ENCODE measurements around the gene SLC48A1. TPM values are rescaled to one million over a fixed set of nuclear protein-coding genes. Genes with fewer than 3 reads are reported as not detected.
A peak's percentile ranks its signal among the peaks of the same experiment; 100 is the strongest.

The SLC48A1 gene
- polyA plus RNA-seq, 1 donor from 2014 or later = 8.0 TPM

- Histone ChIP-seq H4K20me1 (ENCODE audit: insufficient read depth) (no peaks in the 10 kb centered on the region), H3K4me3 (ENCODE audit: low read length) (peak overlapping the region; percentile 65), H3K79me2 (replicated peaks; ENCODE audit: insufficient read depth, low read length) (no peaks in the 10 kb centered on the region), H3F3A (ENCODE audit: insufficient read depth, low read length, poor library complexity, severe bottlenecking) (no peaks in the 10 kb centered on the region), H3K9ac (ENCODE audit: low read length) (peak overlapping the region; percentile 43), H3K36me3 (ENCODE audit: insufficient read depth, low read length) (no peaks in the 10 kb centered on the region), H3K4me2 (ENCODE audit: low read length) (no peak overlapping the region), H3K9me2 (ENCODE audit: insufficient read depth, low read length) (no peaks in the 10 kb centered on the region), H3K9me3 (ENCODE audit: low read length) (no peaks in the 10 kb centered on the region), H2AFZ (ENCODE audit: low read depth, low read length) (no peak overlapping the region), H3K27ac (ENCODE audit: low read length) (no peak overlapping the region), H3K27me3 (ENCODE audit: insufficient read depth, low read depth, low read length) (peaks cover 7% of the 10 kb centered on the region)
- TF ChIP-seq SMC3 (conservative IDR thresholded peaks at IDR 0.05; ENCODE audit: poor library complexity) (no peak), REST (IDR thresholded peaks at IDR 0.05; ENCODE audit: borderline replicate concordance) (no peak), CTCF (IDR thresholded peaks at IDR 0.05; ENCODE audit: poor library complexity, severe bottlenecking) (no peak), POLR2AphosphoS5 (IDR thresholded peaks at IDR 0.05) (no peak), EP300 (conservative IDR thresholded peaks at IDR 0.05; ENCODE audit: poor library complexity, severe bottlenecking) (no peak)
Measured at GRCh38 chr12:47757840-47758583, 15.0 kb upstream of the SLC48A1 start.

- Histone ChIP-seq H3K9ac (ENCODE audit: low read length) (peak overlapping the region; percentile 43), H3K36me3 (ENCODE audit: insufficient read depth, low read length) (no peaks in the 10 kb centered on the region), H3K27me3 (ENCODE audit: insufficient read depth, low read depth, low read length) (peaks cover 7% of the 10 kb centered on the region), H2AFZ (ENCODE audit: low read depth, low read length) (no peak overlapping the region), H3K9me3 (ENCODE audit: low read length) (no peaks in the 10 kb centered on the region), H3K4me2 (ENCODE audit: low read length) (no peak overlapping the region), H3K9me2 (ENCODE audit: insufficient read depth, low read length) (no peaks in the 10 kb centered on the region), H3K27ac (ENCODE audit: low read length) (no peak overlapping the region), H3F3A (ENCODE audit: insufficient read depth, low read length, poor library complexity, severe bottlenecking) (no peaks in the 10 kb centered on the region), H4K20me1 (ENCODE audit: insufficient read depth) (no peaks in the 10 kb centered on the region), H3K79me2 (replicated peaks; ENCODE audit: insufficient read depth, low read length) (no peaks in the 10 kb centered on the region), H3K4me3 (ENCODE audit: low read length) (peak overlapping the region; percentile 65)
- TF ChIP-seq MXI1 (conservative IDR thresholded peaks at IDR 0.05; ENCODE audit: poor library complexity, severe bottlenecking) (no peak), RAD21 (conservative IDR thresholded peaks at IDR 0.05) (no peak), SMC3 (conservative IDR thresholded peaks at IDR 0.05; ENCODE audit: poor library complexity) (no peak), EP300 (conservative IDR thresholded peaks at IDR 0.05; ENCODE audit: poor library complexity, severe bottlenecking) (no peak), EZH2 (IDR thresholded peaks at IDR 0.05; ENCODE audit: borderline replicate concordance, insufficient read depth, low read length, poor library complexity, severe bottlenecking) (no peak), POLR2AphosphoS5 (IDR thresholded peaks at IDR 0.05) (no peak), CTCF (IDR thresholded peaks at IDR 0.05; ENCODE audit: poor library complexity, severe bottlenecking) (no peak), TAF1 (IDR thresholded peaks at IDR 0.05; ENCODE audit: low read depth) (no peak), REST (IDR thresholded peaks at IDR 0.05; ENCODE audit: borderline replicate concordance) (no peak)
Measured at GRCh38 chr12:47758584-47758833, 14.5 kb upstream of the SLC48A1 start.
